Measurements from ENCODE around the gene STXBP2.

The STXBP2 gene

GRCh38 chr19:7670150-7670783 lies 33.4 kb downstream of the STXBP2 start:
- Mint-ChIP-seq H3K27me3 (peaks cover 62% of the 10 kb centered on the region), H3K4me1 (ENCODE audit: low read depth) (peaks cover 21% of the 10 kb centered on the region), H3K9me3 (no peaks in the 10 kb centered on the region), H3K27ac (no peak overlapping the region), H3K4me3 (peak overlapping the region; percentile 54), H3K36me3 (ENCODE audit: low read depth) (no peaks in the 10 kb centered on the region)
- peak; percentile 52 for DNase-seq

GRCh38 chr19:7670790-7671189 lies 33.9 kb downstream of the STXBP2 start:
- H3K27me3 Mint-ChIP-seq = peaks cover 64% of the 10 kb centered on the region
- no peaks in the 10 kb centered on the region for H3K36me3 Mint-ChIP-seq (ENCODE audit: low read depth)
- H3K9me3 Mint-ChIP-seq = no peaks in the 10 kb centered on the region
- DNase-seq = no peak
- no peak overlapping the region for H3K27ac Mint-ChIP-seq
- peak overlapping the region; percentile 54 for H3K4me3 Mint-ChIP-seq
- H3K4me1 Mint-ChIP-seq (ENCODE audit: low read depth) = peaks cover 23% of the 10 kb centered on the region

GRCh38 chr19:7672522-7672921 lies 35.6 kb downstream of the STXBP2 start:
- Mint-ChIP-seq H3K4me3 (no peak overlapping the region), H3K27me3 (peaks cover 75% of the 10 kb centered on the region), H3K36me3 (ENCODE audit: low read depth) (no peaks in the 10 kb centered on the region), H3K4me1 (ENCODE audit: low read depth) (peaks cover 38% of the 10 kb centered on the region), H3K9me3 (no peaks in the 10 kb centered on the region), H3K27ac (no peak overlapping the region)
- no peak for DNase-seq

GRCh38 chr19:7674010-7675005 lies 37.4 kb downstream of the STXBP2 start:
- no peak overlapping the region for H3K4me3 Mint-ChIP-seq
- H3K27me3 Mint-ChIP-seq = peaks cover 76% of the 10 kb centered on the region
- no peaks in the 10 kb centered on the region for H3K9me3 Mint-ChIP-seq
- peak; percentile 60 for DNase-seq
- no peaks in the 10 kb centered on the region for H3K36me3 Mint-ChIP-seq (ENCODE audit: low read depth)
- no peak overlapping the region for H3K27ac Mint-ChIP-seq
- H3K4me1 Mint-ChIP-seq (ENCODE audit: low read depth) = peaks cover 50% of the 10 kb centered on the region

GRCh38 chr19:7676376-7676775 lies 39.5 kb downstream of the STXBP2 start:
- Mint-ChIP-seq H3K9me3 (no peaks in the 10 kb centered on the region), H3K36me3 (ENCODE audit: low read depth) (peaks cover 3% of the 10 kb centered on the region), H3K27me3 (peaks cover 60% of the 10 kb centered on the region), H3K4me1 (ENCODE audit: low read depth) (peaks cover 51% of the 10 kb centered on the region), H3K27ac (no peak overlapping the region), H3K4me3 (no peak overlapping the region)
- no peak for DNase-seq

GRCh38 chr19:7676854-7677253 lies 39.9 kb downstream of the STXBP2 start, which contains the start of gene MCEMP1:
TSS of gene MCEMP1 (plus strand) at chr19:7677090. CDS start at chr19:7677121, 31 bp downstream.
- Mint-ChIP-seq H3K4me3 (no peak within 1 kb of the TSS), H3K9me3 (no peaks in the 10 kb centered on the region), H3K4me1 (ENCODE audit: low read depth) (peaks cover 55% of the 10 kb centered on the region), H3K36me3 (ENCODE audit: low read depth) (peaks cover 7% of the 10 kb centered on the region), H3K27ac (no peak within 1 kb of the TSS), H3K27me3 (peaks cover 55% of the 10 kb centered on the region)
- DNase-seq = no peak

- peaks cover 64% of the 10 kb centered on the region for H3K4me1 Mint-ChIP-seq (ENCODE audit: low read depth)
- H3K27me3 Mint-ChIP-seq = peaks cover 49% of the 10 kb centered on the region
- H3K9me3 Mint-ChIP-seq = no peaks in the 10 kb centered on the region
- H3K27ac Mint-ChIP-seq = no peak overlapping the region
- DNase-seq = no peak
- peaks cover 13% of the 10 kb centered on the region for H3K36me3 Mint-ChIP-seq (ENCODE audit: low read depth)
- H3K4me3 Mint-ChIP-seq = no peak overlapping the region
Observed at GRCh38 chr19:7677669-7678311, 40.9 kb downstream of the STXBP2 start.

- Mint-ChIP-seq H3K36me3 (ENCODE audit: low read depth) (peaks cover 25% of the 10 kb centered on the region), H3K9me3 (no peaks in the 10 kb centered on the region), H3K27me3 (peaks cover 37% of the 10 kb centered on the region), H3K27ac (peak overlapping the region; percentile 96), H3K4me1 (ENCODE audit: low read depth) (peaks cover 64% of the 10 kb centered on the region), H3K4me3 (peak overlapping the region; percentile 89)
- peak; percentile 71 for DNase-seq
Observed at GRCh38 chr19:7678971-7679751, 42.3 kb downstream of the STXBP2 start.

- peaks cover 59% of the 10 kb centered on the region for H3K4me1 Mint-ChIP-seq (ENCODE audit: low read depth)
- peak overlapping the region; percentile 96 for H3K27ac Mint-ChIP-seq
- H3K9me3 Mint-ChIP-seq = no peaks in the 10 kb centered on the region
- H3K27me3 Mint-ChIP-seq = peaks cover 31% of the 10 kb centered on the region
- peaks cover 25% of the 10 kb centered on the region for H3K36me3 Mint-ChIP-seq (ENCODE audit: low read depth)
- H3K4me3 Mint-ChIP-seq = peak overlapping the region; percentile 89
- DNase-seq = no peak
Observed at GRCh38 chr19:7679771-7680605, 43.1 kb downstream of the STXBP2 start.

- peak within 1 kb of the TSS; percentile 89 for H3K4me3 Mint-ChIP-seq
- H3K27me3 Mint-ChIP-seq = peaks cover 29% of the 10 kb centered on the region
- peaks cover 28% of the 10 kb centered on the region for H3K36me3 Mint-ChIP-seq (ENCODE audit: low read depth)
- DNase-seq = peak; percentile 94
- H3K4me1 Mint-ChIP-seq (ENCODE audit: low read depth) = peaks cover 58% of the 10 kb centered on the region
- peak within 1 kb of the TSS; percentile 96 for H3K27ac Mint-ChIP-seq
- H3K9me3 Mint-ChIP-seq = no peaks in the 10 kb centered on the region
Observed at GRCh38 chr19:7680606-7681339, 43.9 kb downstream of the STXBP2 start, which contains the start of gene TRAPPC5. TSS of gene TRAPPC5 (plus strand) at chr19:7680833. CDS start at chr19:7682254, 1,421 bp downstream.

GRCh38 chr19:7681340-7682174 lies 44.6 kb downstream of the STXBP2 start:
- peak; percentile 84 for DNase-seq
- Mint-ChIP-seq H3K9me3 (no peaks in the 10 kb centered on the region), H3K36me3 (ENCODE audit: low read depth) (peaks cover 28% of the 10 kb centered on the region), H3K4me1 (ENCODE audit: low read depth) (peaks cover 53% of the 10 kb centered on the region), H3K4me3 (peak overlapping the region; percentile 89), H3K27me3 (peaks cover 22% of the 10 kb centered on the region), H3K27ac (peak overlapping the region; percentile 96)
